H9 (cell line): ENCODE data around the gene CACNA1F. TPM values are rescaled to one million over a fixed set of nuclear protein-coding genes. Genes with fewer than 3 reads are reported as not detected.

ENCODE experiments used
- DNase-seq: peaks from one replicate; pipeline ENCODE4 v3.0.0-alpha.2; 2017
- H2AFZ ChIP-seq: one replicate; pipeline ENCODE4 v1.6.1; 2013; ENCODE audit warnings: mild to moderate bottlenecking, low read length, control low read depth, moderate library complexity
- H2AK5ac ChIP-seq: 2 replicates; pipeline ENCODE4 v1.6.1; 2013; ENCODE audit warnings: low read length, control low read depth, mixed read lengths; ENCODE audit not compliant: insufficient read length
- H2BK120ac ChIP-seq: one replicate; pipeline ENCODE4 v1.6.1; 2013; ENCODE audit warnings: low read depth, mild to moderate bottlenecking, low read length, control low read depth, inconsistent platforms; ENCODE audit not compliant: poor library complexity, severe bottlenecking
- H2BK12ac ChIP-seq: 2 replicates; pipeline ENCODE4 v1.6.1; 2013; ENCODE audit warnings: low read length, control low read depth, mixed read lengths, low read depth; ENCODE audit not compliant: insufficient read length
- H2BK15ac ChIP-seq: 2 replicates; pipeline ENCODE4 v1.6.1; 2013; ENCODE audit warnings: low read depth, low read length, control low read depth
- H2BK20ac ChIP-seq: one replicate; pipeline ENCODE4 v1.6.1; 2013; ENCODE audit warnings: low read depth, mild to moderate bottlenecking, low read length, control low read depth, inconsistent platforms; ENCODE audit not compliant: poor library complexity, severe bottlenecking
- H2BK5ac ChIP-seq: 2 replicates; pipeline ENCODE4 v1.6.1; 2013; ENCODE audit warnings: low read length, control low read depth, mixed read lengths; ENCODE audit not compliant: insufficient read length
- H3K14ac ChIP-seq: 2 replicates; pipeline ENCODE4 v1.6.1; 2013; ENCODE audit warnings: low read length, control low read depth; ENCODE audit not compliant: insufficient read depth
- H3K18ac ChIP-seq: 2 replicates; pipeline ENCODE4 v1.6.1; 2013; ENCODE audit warnings: low read depth, mild to moderate bottlenecking, mixed read lengths, low read length, control low read depth; ENCODE audit not compliant: insufficient read length
- H3K23ac ChIP-seq: 2 replicates; pipeline ENCODE4 v1.6.1; 2013; ENCODE audit warnings: low read length, control low read depth, mixed read lengths, low read depth; ENCODE audit not compliant: insufficient read length
- H3K23me2 ChIP-seq: 2 replicates; pipeline ENCODE4 v1.6.1; 2013; ENCODE audit warnings: low read depth, mild to moderate bottlenecking, mixed read lengths, low read length, control low read depth; ENCODE audit not compliant: insufficient read length, poor library complexity, severe bottlenecking
- H3K27ac ChIP-seq: 2 replicates; pipeline ENCODE4 v1.5.1; 2013; ENCODE audit warnings: low read length, control low read depth, mixed read lengths, low read depth; ENCODE audit not compliant: insufficient read length
- H3K27me3 ChIP-seq: 2 replicates; pipeline ENCODE4 v1.6.1; 2013; ENCODE audit warnings: low read length, control low read depth, inconsistent platforms; ENCODE audit not compliant: insufficient read depth
- H3K4ac ChIP-seq: 2 replicates; pipeline ENCODE4 v1.6.1; 2013; ENCODE audit warnings: low read depth, mild to moderate bottlenecking, control low read depth, inconsistent platforms, low read length, moderate library complexity
- H3K4me1 ChIP-seq: 2 replicates; pipeline ENCODE4 v1.6.1; 2013; ENCODE audit warnings: low read length, control low read depth, inconsistent platforms; ENCODE audit not compliant: insufficient read depth
- H3K4me2 ChIP-seq: 2 replicates; pipeline ENCODE4 v1.6.1; 2013; ENCODE audit warnings: low read length, control low read depth, mixed read lengths; ENCODE audit not compliant: insufficient read length, insufficient read depth
- H3K56ac ChIP-seq: 2 replicates; pipeline ENCODE4 v1.6.1; 2013; ENCODE audit warnings: low read depth, mild to moderate bottlenecking, mixed read lengths, low read length, control low read depth; ENCODE audit not compliant: insufficient read length
- H3K79me1 ChIP-seq: 2 replicates; pipeline ENCODE4 v1.6.1; 2013; ENCODE audit warnings: low read depth, mild to moderate bottlenecking, moderate library complexity, low read length, control low read depth, inconsistent platforms; ENCODE audit not compliant: insufficient read depth, poor library complexity, severe bottlenecking
- H3K79me2 ChIP-seq: 2 replicates; pipeline ENCODE4 v1.6.1; 2013; ENCODE audit warnings: low read length, control low read depth, inconsistent platforms; ENCODE audit not compliant: insufficient read depth
- H3K9ac ChIP-seq: 2 replicates; pipeline ENCODE4 v1.6.1; 2013; ENCODE audit warnings: low read length, control low read depth, mixed read lengths; ENCODE audit not compliant: insufficient read length; ENCODE audit errors: extremely low read depth
- H3K9me3 ChIP-seq: one replicate; pipeline ENCODE4 v1.6.1; 2013; ENCODE audit warnings: low read depth, low read length, inconsistent platforms; ENCODE audit not compliant: control insufficient read depth
- H3T11ph ChIP-seq: one replicate; pipeline ENCODE4 v1.6.1; 2013; ENCODE audit warnings: mild to moderate bottlenecking, low read length, control low read depth, inconsistent platforms
- H4K20me1 ChIP-seq: one replicate; pipeline ENCODE4 v1.6.1; 2013; ENCODE audit not compliant: control insufficient read depth, insufficient read length, insufficient read depth
- H4K5ac ChIP-seq: 2 replicates; pipeline ENCODE4 v1.6.1; 2013; ENCODE audit warnings: low read depth, mild to moderate bottlenecking, mixed read lengths, low read length, control low read depth; ENCODE audit not compliant: insufficient read length
- H4K8ac ChIP-seq: replicated peaks from 2 replicates; pipeline ENCODE4 v1.6.1; 2013; ENCODE audit warnings: low read length, control low read depth, mixed read lengths, low read depth; ENCODE audit not compliant: insufficient read length
- H4K91ac ChIP-seq: 2 replicates; pipeline ENCODE4 v1.6.1; 2013; ENCODE audit warnings: low read depth, mild to moderate bottlenecking, moderate library complexity, mixed read lengths, low read length, control low read depth; ENCODE audit not compliant: insufficient read length
- H3K27ac Mint-ChIP-seq, 3 experiments: 2 replicates in 2 of 3; 3 replicates in 1 of 3; pipeline ENCODE4 v1.8.0; 2020 to 2021; ENCODE audit warnings: mixed read lengths in 3 of 3, mild to moderate bottlenecking in 1 of 3, moderate library complexity in 1 of 3
- H3K27me3 Mint-ChIP-seq: 2 replicates; pipeline ENCODE4 v1.8.0; 2021; ENCODE audit warnings: low read depth, mild to moderate bottlenecking, moderate library complexity, mixed read lengths
- H3K36me3 Mint-ChIP-seq, 3 experiments: 2 replicates in 2 of 3; 3 replicates in 1 of 3; pipeline ENCODE4 v1.8.0; 2020 to 2021; ENCODE audit warnings: low read depth in 3 of 3, mixed read lengths in 3 of 3; ENCODE audit not compliant: insufficient read depth in 1 of 3
- H3K4me1 Mint-ChIP-seq, 2 experiments: 2 replicates each; pipeline ENCODE4 v1.8.0; 2020; ENCODE audit warnings: mixed read lengths in 2 of 2
- H3K4me3 Mint-ChIP-seq, 2 experiments: 2 replicates in 1 of 2; 3 replicates in 1 of 2; pipeline ENCODE4 v1.8.0; 2020 to 2021; ENCODE audit warnings: mild to moderate bottlenecking in 2 of 2, mixed read lengths in 2 of 2, moderate library complexity in 1 of 2
- H3K9me3 Mint-ChIP-seq, 2 experiments: 2 replicates in 1 of 2; 3 replicates in 1 of 2; pipeline ENCODE4 v1.8.0; 2020; ENCODE audit warnings: mild to moderate bottlenecking in 2 of 2, mixed read lengths in 2 of 2, moderate library complexity in 1 of 2
- WGBS: extraction: QIAGEN DNeasy Blood & Tissue Kit; methylation state at CpG from one replicate; pipeline ENCODE4 v1.1.7; 2013; ENCODE audit warnings: missing lambda C conversion rate, low lambda C conversion rate, mixed read lengths; ENCODE audit not compliant: insufficient read length; ENCODE audit errors: extremely low coverage; 5-methylcytosine and 5-hydroxymethylcytosine counted together
- total RNA-seq: library from RNA; stranded (reverse); gene quantifications from 2 replicates; pipeline ENCODE4 v1.2.1, GENCODE V29; 2021
- TF ChIP-seq, protein P1 (sequence below): fragments of 200-600 bp; sonication (generic); conservative IDR thresholded peaks from 3 replicates; pipeline ENCODE4 v1.8.0; 2021; ENCODE audit warnings: antibody characterized with exemption, mild to moderate bottlenecking

The CACNA1F gene
- total RNA-seq, 1 experiment from 2014 or later = 1.4 TPM

DNA sequence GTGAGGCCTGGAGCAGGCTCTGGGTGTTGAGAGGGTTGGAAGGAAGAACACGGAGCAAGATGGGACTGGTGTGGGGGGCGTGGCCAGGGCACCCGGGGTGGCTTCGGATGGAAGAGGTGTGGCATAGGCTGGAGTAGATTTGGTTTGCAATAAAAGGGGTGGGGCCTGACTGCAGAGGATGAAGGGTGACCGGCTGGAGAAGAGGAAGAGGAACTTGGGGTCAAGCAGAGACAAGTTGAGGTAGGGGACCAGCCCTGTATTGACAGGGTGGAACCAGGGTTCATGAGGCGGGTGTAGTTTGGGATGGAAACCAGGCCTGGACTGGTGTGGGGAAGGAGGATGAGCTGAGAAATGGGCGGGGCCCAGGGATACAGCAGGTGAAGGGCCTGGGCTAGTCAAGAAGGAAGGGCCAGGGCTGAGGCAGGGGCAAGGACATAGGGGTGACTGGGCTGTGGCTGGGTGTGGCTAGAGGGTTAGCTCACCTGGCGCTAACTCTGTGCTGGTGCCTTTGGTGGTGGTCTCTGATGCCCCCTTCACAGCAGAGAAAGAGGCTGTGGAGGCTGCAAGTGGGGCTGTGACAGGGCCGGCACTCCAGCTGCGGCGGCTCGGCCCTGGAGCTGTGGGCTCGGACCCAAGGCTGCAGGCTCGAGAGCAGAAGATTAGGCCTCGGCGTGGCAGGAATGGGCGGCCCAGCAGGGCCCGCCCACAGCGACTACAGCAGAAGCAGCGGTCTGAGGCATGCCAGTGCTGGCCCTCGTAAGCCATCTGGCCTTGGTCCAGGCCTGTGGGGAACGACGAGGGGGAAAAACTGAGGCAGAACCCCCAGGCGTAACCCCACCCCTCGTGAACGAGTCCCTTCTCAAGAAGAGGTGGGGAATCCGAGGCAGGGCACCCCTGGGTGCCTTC, 56.5 kb downstream of the CACNA1F start:
- no peak overlapping the region for H3K27ac Mint-ChIP-seq
- peaks cover 70 to 73% of the 10 kb centered on the region in 2 experiments for H3K9me3 Mint-ChIP-seq
- peaks cover 13% of the 10 kb centered on the region for H3K27me3 Mint-ChIP-seq

More for the DNA sequence above, 56.5 kb downstream of the CACNA1F start:
- Histone ChIP-seq H4K20me1 (no peaks in the 10 kb centered on the region), H3K27me3 (no peaks in the 10 kb centered on the region; the same call in 1 of the 2 replicates), H3K79me2 (no peaks in the 10 kb centered on the region), H3K9me3 (peaks cover 22% of the 10 kb centered on the region), H3T11ph (no peak overlapping the region), H3K4me2 (no peak overlapping the region), H2AK5ac (no peak overlapping the region), H4K8ac (no peak overlapping the region), H3K9ac (no peak overlapping the region), H3K27ac (no peak overlapping the region), H4K91ac (no peak overlapping the region), H2BK15ac (no peak overlapping the region), H2BK5ac (no peak overlapping the region), H3K4me1 (no peaks in the 10 kb centered on the region), H3K23ac (no peak overlapping the region), H3K23me2 (peaks cover 10% of the 10 kb centered on the region), H3K18ac (no peak overlapping the region), H3K4ac (no peak overlapping the region), H4K5ac (no peak overlapping the region), H3K56ac (no peak overlapping the region), H2BK12ac (no peak overlapping the region), H2AFZ (no peak overlapping the region), H3K79me1 (no peaks in the 10 kb centered on the region), H3K14ac (no peak overlapping the region), H2BK20ac (no peak overlapping the region), H2BK120ac (no peak overlapping the region)
- peaks cover 0 to 12% of the 10 kb centered on the region in 2 experiments; a peak in 2 of 4 replicates for H3K4me1 Mint-ChIP-seq
- DNase-seq = no peak
- H3K36me3 Mint-ChIP-seq = peaks cover 28 to 57% (median 49%) of the 10 kb centered on the region in 3 experiments
- TF ChIP-seq, protein P1, sequence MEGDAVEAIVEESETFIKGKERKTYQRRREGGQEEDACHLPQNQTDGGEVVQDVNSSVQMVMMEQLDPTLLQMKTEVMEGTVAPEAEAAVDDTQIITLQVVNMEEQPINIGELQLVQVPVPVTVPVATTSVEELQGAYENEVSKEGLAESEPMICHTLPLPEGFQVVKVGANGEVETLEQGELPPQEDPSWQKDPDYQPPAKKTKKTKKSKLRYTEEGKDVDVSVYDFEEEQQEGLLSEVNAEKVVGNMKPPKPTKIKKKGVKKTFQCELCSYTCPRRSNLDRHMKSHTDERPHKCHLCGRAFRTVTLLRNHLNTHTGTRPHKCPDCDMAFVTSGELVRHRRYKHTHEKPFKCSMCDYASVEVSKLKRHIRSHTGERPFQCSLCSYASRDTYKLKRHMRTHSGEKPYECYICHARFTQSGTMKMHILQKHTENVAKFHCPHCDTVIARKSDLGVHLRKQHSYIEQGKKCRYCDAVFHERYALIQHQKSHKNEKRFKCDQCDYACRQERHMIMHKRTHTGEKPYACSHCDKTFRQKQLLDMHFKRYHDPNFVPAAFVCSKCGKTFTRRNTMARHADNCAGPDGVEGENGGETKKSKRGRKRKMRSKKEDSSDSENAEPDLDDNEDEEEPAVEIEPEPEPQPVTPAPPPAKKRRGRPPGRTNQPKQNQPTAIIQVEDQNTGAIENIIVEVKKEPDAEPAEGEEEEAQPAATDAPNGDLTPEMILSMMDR = no peak
- WGBS = no CpG with 5 or more reads among the region's 27 CpGs
- no peak overlapping the region for H3K4me3 Mint-ChIP-seq
